SKM-1 (cell line): ENCODE measurements around the gene TCP1.
A peak's percentile ranks its signal among the peaks of the same experiment; 100 is the strongest.
"Not testable (repeated sequence)": the region's sequence is repeated elsewhere in the genome, so short reads cannot be mapped to it uniquely, and the experiment has no call there.

Source experiments
- DNase-seq: peaks from one replicate; lab custom pipeline; 2025; ENCODE audit not compliant: unreplicated experiment; lab: John Stamatoyannopoulos, UW

TCP1 gene

DNA sequence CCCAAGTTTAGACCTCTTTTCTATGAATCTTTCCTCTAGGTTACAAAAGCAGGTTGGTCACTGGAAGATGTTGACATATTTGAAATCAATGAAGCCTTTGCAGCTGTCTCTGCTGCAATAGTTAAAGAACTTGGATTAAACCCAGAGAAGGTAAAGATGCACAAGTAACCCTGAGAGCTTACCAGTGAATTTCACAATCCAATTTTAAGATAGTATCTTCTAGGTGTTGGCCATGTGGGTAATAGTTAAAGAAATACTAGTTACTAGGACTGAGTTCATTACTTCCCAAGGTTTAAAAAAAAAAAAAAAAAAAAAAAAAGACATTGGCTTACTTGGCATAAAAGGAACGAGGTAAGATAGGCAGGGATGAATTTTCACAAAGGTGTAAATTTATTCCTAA lies 11.3 kb downstream of the TCP1 start:
- no peak for DNase-seq

DNA sequence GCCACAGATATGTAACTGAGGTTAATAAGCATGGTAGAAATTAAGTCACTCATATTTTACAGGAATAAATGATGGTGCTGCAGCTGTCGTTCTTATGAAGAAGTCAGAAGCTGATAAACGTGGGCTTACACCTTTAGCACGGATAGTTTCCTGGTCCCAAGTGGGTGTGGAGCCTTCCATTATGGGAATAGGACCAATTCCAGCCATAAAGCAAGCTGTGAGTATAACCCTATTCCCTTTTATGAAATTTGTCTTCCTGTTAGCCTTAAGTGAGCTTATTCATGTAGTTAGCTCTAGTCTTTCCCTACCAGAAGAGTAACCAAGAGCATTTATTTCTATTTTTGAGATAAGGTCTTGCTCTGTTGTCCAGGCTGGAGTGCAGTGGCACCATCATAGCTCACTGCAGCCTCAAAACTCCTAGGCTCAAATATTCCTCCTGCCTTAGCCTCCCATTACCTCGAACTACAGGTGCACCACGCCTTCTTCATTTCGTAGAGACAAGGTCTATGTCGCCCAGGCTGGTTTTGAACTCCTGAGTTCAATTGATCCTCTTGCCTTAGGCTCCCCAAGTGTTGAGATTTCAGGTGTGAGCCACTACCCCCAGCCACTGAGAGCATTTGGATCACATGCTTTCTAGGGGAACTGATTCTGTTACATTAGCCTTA lies 12.0 kb downstream of the TCP1 start:
- DNase-seq: no peak

GRCh38 chr6:159772196-159772595 lies 17.2 kb downstream of the TCP1 start:
- no peak for DNase-seq

GRCh38 chr6:159769470-159769869 lies 19.9 kb downstream of the TCP1 start:
- DNase-seq: no peak

DNA sequence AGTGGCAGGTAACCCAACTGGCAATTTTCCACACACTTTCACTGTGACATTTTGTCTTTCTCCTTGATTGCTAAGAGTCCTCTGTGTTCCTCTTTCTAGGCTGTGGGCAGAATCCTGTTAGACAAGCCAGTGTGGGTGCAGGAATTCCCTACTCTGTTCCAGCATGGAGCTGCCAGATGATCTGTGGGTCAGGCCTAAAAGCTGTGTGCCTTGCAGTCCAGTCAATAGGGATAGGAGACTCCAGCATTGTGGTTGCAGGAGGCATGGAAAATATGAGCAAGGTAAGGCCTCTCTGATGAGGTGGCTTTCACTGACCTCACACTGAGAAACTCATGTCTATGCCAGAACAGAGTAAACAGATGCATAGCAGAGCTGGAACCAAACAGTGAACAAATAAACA lies 22.5 kb downstream of the TCP1 start:
- DNase-seq: no peak

- DNase-seq: no peak
These were observed 26.6 kb downstream of the TCP1 start for GRCh38 chr6:159762681-159763293.

DNA sequence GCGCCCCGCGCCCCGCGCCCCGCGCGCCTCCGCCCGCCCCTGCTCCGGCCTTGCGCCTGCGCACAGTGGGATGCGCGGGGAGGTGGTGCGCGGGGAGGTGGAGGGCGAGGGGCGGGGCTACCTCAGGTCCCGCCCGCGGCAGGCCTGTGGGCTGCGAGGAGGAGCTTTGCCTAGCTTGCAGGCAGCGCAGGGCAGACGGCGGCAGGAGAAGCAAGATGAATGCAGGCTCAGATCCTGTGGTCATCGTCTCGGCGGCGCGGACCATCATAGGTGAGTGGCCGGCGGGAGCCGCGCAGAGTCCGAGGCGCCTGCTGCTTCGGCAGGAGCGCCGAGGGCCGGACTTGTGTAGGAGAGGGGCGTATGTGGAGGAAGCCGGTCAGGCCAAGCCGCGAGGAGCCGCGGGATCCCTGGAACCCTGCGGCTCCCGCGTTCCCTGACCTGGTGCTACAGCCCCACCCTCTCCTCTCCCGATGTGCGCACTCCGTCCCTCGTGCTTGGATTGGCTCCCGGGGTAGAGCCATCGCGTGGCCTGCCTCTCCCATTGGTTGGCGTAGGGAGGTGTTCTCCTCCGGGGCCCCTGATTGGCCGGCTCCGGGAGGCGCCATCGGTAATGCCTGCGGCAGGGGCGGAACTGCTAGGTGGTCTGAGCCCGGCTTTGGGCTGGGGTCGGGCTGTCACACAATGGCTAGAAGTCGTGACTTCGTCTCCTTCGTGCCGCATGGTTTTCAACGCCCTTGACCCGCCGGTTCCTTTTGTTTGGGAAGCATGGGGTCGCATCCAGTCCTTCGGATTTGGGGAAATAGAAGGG lies 27.3 kb downstream of the TCP1 start, which contains the start of gene ACAT2:
Gene ACAT2, plus strand, starts transcription at position 173 of the 808 bp plus-strand sequence. Its CDS starts 43 bp downstream, at position 216.
- DNase-seq: peak; percentile 92

DNA sequence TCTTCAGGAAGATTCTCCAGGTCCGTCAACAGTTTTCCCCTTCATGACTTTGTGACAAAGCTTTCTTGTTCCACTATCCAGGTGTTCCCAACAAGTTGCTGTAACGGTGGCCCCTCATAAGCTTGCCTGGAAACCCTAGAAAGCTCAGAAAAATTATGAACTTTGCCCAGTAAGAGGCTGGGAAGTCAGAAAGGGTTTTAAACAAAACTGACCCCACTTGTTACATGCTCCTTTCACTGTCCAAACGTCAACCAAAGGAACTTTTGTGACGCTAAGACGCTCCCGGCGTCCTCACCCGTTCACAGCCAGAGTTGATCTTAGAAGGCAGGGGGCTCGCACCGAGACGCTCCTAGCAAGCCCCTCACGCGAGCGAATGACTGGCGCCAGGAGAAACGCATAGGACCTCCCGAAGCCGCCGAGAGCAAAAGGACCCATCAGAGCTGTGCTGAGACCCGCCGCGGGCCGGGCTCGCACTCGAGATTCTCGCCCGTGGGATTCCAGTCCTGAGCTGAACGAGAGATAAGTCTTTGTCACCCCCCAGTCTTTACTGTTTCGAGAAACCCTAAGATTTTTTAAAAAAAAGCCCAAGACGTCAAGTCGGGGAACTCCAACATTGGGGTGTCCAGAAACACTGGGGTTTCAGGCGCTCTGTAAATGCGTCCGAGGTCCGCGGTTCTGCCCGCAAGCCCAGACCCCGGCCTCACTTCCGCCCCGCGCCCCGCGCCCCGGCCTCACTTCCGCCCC lies 28.1 kb downstream of the TCP1 start:
- DNase-seq: no peak

DNA sequence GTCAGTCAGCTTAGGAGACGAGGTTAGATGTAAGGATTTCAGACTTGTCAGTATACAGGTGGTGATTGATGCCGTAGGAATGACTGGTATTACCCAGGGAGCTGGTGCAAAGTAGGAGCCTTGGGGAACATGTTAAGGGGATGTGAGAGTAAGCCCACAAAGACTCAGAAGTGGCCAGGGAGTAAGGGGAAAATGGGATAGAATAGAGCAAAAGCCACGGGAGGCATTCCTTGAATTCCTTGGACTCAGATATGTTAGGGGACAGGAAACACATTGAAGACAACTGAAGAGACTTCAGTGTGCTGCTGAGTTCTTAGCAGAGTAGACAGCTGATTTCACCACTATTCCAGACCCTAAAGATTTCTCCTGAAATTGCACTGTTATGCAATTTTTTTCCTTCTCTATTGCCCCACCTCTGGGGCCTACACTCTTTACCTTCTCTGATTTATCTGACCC lies 28.8 kb downstream of the TCP1 start:
- no peak for DNase-seq

GRCh38 chr6:159759645-159760044 lies 29.8 kb downstream of the TCP1 start:
- no peak for DNase-seq

DNA sequence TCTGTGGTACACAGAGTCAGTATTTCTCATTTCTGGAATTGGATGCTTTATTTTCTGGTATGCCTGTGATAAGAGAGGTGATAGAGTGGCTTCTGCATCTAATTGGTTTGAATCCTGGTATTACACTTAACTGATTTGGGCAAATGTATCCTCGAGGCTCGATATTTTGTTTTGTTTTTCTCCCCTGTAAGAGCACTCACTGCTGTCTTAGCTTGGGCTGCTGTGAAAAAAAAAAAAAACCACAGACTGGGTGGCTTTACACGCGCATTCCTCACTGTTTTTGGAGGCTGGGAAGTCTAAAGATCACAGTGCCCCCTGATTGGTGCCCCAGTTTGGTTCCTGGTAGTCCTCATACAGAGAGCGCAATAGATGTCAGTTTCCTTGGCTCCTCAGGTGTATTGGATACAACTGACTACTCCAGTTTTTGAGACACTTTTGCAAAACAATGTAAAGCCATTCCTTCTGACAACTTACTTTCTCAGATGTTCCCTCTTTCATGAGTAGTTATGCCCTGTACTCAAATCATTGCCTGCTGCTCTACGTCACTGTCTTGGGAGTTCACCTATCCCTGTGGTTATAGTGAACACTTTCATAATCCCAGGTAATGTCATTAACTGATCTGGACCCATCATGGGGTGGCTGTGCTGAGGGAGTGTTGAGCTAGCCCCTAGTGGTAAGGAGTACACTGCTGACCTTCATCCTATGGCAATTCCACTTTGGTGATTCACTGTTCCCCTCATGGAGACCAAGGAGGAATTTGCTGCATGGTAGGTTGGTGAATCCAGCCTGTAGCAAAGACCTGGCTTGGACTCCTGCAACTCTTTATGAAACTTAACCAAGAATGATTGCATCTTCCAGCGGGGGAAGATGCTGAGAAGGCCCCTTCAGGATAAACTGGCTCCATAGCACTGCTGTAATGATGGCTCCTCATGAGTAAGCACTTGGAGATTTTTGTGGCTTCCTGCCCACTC lies 31.1 kb downstream of the TCP1 start:
- DNase-seq: no peak

GRCh38 chr6:159756508-159756907 lies 32.9 kb downstream of the TCP1 start:
- no peak for DNase-seq

DNA sequence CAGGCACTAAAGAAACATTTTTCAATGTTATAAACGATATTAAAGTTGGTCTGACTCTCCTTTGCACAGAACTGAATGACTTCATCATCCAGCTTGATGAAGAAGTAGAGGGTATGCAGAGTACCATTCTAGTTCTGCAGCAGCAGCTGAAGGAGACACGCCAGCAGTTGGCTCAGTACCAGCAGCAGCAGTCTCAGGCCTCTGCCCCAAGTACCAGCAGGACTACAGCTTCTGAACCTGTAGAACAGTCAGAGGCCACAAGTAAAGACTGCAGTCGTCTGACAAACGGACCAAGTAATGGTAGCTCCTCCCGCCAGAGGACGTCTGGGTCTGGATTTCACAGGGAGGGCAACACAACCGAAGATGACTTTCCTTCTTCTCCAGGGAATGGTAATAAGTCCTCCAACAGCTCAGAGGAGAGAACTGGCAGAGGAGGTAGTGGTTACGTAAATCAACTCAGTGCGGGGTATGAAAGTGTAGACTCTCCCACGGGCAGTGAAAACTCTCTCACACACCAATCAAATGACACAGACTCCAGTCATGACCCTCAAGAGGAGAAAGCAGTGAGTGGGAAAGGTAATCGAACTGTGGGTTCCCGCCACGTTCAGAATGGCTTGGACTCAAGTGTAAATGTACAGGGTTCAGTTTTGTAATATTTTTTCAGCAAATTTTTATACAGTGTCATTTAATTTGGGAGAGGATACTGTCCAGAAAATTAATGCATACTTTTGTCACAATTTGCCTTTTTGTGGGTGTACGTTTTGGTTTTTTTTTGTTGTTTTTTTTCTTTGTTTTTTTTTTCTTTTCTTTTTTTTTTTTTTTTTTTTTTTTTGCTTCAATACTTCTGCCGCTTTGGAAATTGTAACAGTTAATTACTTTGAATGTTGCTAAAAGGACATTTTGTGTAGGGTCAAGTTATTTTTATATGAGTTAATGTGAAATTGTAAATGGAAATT lies 34.2 kb downstream of the TCP1 start:
- DNase-seq: no peak

- DNase-seq: no peak
These were observed 35.0 kb downstream of the TCP1 start for GRCh38 chr6:159754401-159754800.

DNA sequence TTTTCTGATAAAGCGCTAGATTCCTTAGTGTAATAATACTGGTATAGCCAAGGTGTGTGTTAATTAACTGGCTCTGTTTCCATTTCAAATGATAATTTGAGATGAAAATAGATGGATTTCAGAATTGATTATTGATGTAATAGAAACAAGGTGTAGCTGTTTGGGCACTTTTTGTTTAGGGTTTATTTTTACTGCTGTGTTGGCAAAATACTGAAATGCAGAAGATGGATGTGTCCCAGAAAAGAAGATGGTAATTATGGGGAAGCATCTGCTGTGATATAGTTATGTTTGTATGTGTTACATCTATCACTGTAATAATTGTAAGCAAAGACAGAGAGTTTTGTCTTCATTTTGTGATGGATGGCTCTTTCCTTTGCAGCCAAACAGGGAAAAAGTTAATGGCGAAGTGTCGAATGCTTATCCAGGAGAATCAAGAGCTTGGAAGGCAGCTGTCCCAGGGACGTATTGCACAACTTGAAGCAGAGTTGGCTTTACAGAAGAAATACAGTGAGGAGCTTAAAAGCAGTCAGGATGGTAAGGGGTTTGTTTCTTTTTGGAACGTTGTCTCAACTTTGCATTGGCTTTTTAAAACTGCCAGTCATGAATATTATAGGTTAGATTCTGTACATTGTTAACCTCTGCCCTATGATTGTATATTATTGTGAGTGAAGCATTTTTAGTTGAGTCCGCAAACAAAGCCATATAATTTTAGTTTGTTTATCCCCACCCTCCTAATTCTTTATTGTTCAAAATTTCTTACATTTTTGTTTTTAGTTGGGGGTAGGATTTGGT lies 36.1 kb downstream of the TCP1 start:
- no peak for DNase-seq

DNA sequence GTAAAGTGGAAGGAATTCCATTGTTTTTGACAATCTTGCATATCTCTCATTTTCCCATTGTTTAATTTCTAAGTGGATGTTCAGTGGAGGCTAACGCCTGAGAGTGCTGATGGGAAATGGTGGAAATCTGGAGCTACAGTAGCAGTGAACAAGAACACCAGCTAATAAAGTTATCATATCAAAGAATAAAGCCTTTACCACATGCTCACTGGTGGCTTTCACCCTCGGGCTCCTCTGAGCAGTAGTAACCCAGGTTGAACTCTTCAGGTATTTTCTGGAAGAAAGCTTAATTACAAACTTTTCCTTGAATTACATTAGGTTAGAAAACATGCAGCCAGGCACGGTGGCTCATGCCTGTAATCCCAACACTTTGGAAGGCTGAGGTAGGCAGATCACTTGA lies 38.0 kb downstream of the TCP1 start:
- no peak for DNase-seq

- not testable (repeated sequence) for DNase-seq
These were observed 41.3 kb downstream of the TCP1 start for GRCh38 chr6:159748127-159748526.

- no peak for DNase-seq
These were observed 42.6 kb downstream of the TCP1 start for GRCh38 chr6:159746759-159747158.
